KBM-7 (cell line): Measurements from ENCODE around the gene NLRP14.
A peak's percentile ranks its signal among the peaks of the same experiment; 100 is the strongest.

Experiments used
- DNase-seq: peaks from one replicate; pipeline ENCODE4 v3.0.0-alpha.2; 2015
- in situ Hi-C: fragments of 300-500 bp; cut with MboI; formaldehyde crosslinking; loops from 2 replicates; pipeline ENCODE4 v1.14.3; 2020; ENCODE audit warnings: low sequenced_read_pairs, low pct_unique_long_range_greater_than_20kb, mixed read lengths

The NLRP14 gene

GRCh38 chr11:7046474-7047175 is 26.3 kb downstream of the NLRP14 start:
- in situ Hi-C loops, result no loop called here
- DNase-seq, result no peak

GRCh38 chr11:7050191-7050590 is 29.9 kb downstream of the NLRP14 start:
- in situ Hi-C loops, result no loop called here
- DNase-seq, result no peak

GRCh38 chr11:7056828-7057513 is 36.7 kb downstream of the NLRP14 start:
- no peak for DNase-seq
- in situ Hi-C loops, result no loop called here

GRCh38 chr11:7057641-7058040 is 37.4 kb downstream of the NLRP14 start:
- DNase-seq, result no peak
- in situ Hi-C loops, result no loop called here

GRCh38 chr11:7060868-7061267 is 40.6 kb downstream of the NLRP14 start:
- no peak for DNase-seq
- in situ Hi-C loops, result no loop called here

- in situ Hi-C loops, result no loop called here
- DNase-seq, result no peak
These were observed 42.3 kb downstream of the NLRP14 start for GRCh38 chr11:7062534-7062933.

GRCh38 chr11:7072401-7073028 is 52.2 kb downstream of the NLRP14 start:
- in situ Hi-C loops, result no loop called here
- DNase-seq, result no peak

GRCh38 chr11:7077101-7077500 is 56.8 kb downstream of the NLRP14 start:
- in situ Hi-C loops, result no loop called here
- DNase-seq, result no peak

GRCh38 chr11:7079545-7080135 is 59.4 kb downstream of the NLRP14 start:
- in situ Hi-C loops, result no loop called here
- no peak for DNase-seq

GRCh38 chr11:7080900-7081299 is 60.6 kb downstream of the NLRP14 start:
- no peak for DNase-seq
- in situ Hi-C loops, result no loop called here

- in situ Hi-C loops, result no loop called here
- no peak for DNase-seq
These were observed 61.2 kb downstream of the NLRP14 start for GRCh38 chr11:7081441-7081840.

GRCh38 chr11:7088921-7089320 is 68.6 kb downstream of the NLRP14 start, which contains the start of gene RBMXL2:
Gene RBMXL2, plus strand, starts transcription at chr11:7088998. Its CDS starts 123 bp downstream, at chr11:7089121.
- in situ Hi-C loops, result no loop called here
- DNase-seq, result no peak

- DNase-seq, result no peak
- in situ Hi-C loops, result no loop called here
These were observed 69.3 kb downstream of the NLRP14 start for GRCh38 chr11:7089328-7090251.

- in situ Hi-C loops, result no loop called here
- peak; percentile 79 for DNase-seq
These were observed 78.1 kb downstream of the NLRP14 start for GRCh38 chr11:7098235-7098832.

GRCh38 chr11:7115780-7116179 is 95.5 kb downstream of the NLRP14 start:
- in situ Hi-C loops, result loop anchor here (25.0 kb wide), 1 partner anchor 547 kb away; the partner anchor contains the start of gene CYB5R2
- DNase-seq, result no peak

- DNase-seq, result no peak
- in situ Hi-C loops, result loop anchor here (25.0 kb wide), 1 partner anchor 546 kb away; the partner anchor contains the start of gene CYB5R2
These were observed 96.1 kb downstream of the NLRP14 start for GRCh38 chr11:7116370-7116769.
